Loucy (cell line): ENCODE data around the gene PRKCQ.

Experiments
- H2AFZ ChIP-seq: fragments of 200-600 bp; sonication (generic); 2 replicates; pipeline ENCODE4 v1.6.0; 2016; ENCODE audit warnings: antibody characterized with exemption, mild to moderate bottlenecking, low read length, moderate library complexity
- H3F3A ChIP-seq: fragments of 200-600 bp; 2 replicates; pipeline ENCODE4 v1.6.0; 2016; ENCODE audit warnings: antibody characterized with exemption, low read depth, mild to moderate bottlenecking
- H3K27me3 ChIP-seq: fragments of 200-600 bp; sonication (generic); 2 replicates; pipeline ENCODE4 v1.6.1; 2014; ENCODE audit warnings: low read length, mild to moderate bottlenecking; ENCODE audit not compliant: insufficient read depth, poor library complexity, severe bottlenecking
- H3K36me3 ChIP-seq: fragments of 200-600 bp; sonication (generic); 2 replicates; pipeline ENCODE4 v1.6.1; 2016; ENCODE audit warnings: low read length; ENCODE audit not compliant: insufficient read depth
- H3K4me1 ChIP-seq: fragments of 200-600 bp; sonication (generic); 2 replicates; pipeline ENCODE4 v1.5.1; 2014; ENCODE audit warnings: low read length, mild to moderate bottlenecking; ENCODE audit not compliant: insufficient read depth, poor library complexity, severe bottlenecking
- H3K4me2 ChIP-seq: fragments of 200-600 bp; sonication (generic); 2 replicates; pipeline ENCODE4 v1.6.0; 2014; ENCODE audit warnings: antibody characterized with exemption, low read length, low read depth, mild to moderate bottlenecking; ENCODE audit not compliant: poor library complexity, severe bottlenecking
- H3K4me3 ChIP-seq: fragments of 200-600 bp; sonication (generic); 2 replicates; pipeline ENCODE4 v1.5.1; 2014; ENCODE audit warnings: low read length, mild to moderate bottlenecking, mixed read lengths; ENCODE audit not compliant: poor library complexity, severe bottlenecking
- H3K79me2 ChIP-seq: fragments of 200-600 bp; sonication (generic); 2 replicates; pipeline ENCODE4 v1.6.1; 2014; ENCODE audit warnings: low read length; ENCODE audit not compliant: insufficient read depth
- H3K9ac ChIP-seq: fragments of 200-600 bp; sonication (generic); 2 replicates; pipeline ENCODE4 v1.6.0; 2014; ENCODE audit warnings: mild to moderate bottlenecking, low read depth, low read length, moderate library complexity; ENCODE audit not compliant: poor library complexity, severe bottlenecking
- H3K9me2 ChIP-seq: fragments of 200-600 bp; sonication (generic); replicated peaks from 2 replicates; pipeline ENCODE4 v1.6.1; 2016; ENCODE audit warnings: low read depth, low read length, mixed read lengths
- H3K9me3 ChIP-seq: fragments of 200-600 bp; sonication (generic); 2 replicates; pipeline ENCODE4 v1.6.1; 2014; ENCODE audit warnings: mild to moderate bottlenecking, antibody characterized with exemption, low read length, low read depth; ENCODE audit not compliant: insufficient read depth
- H4K20me1 ChIP-seq: fragments of 200-600 bp; sonication (generic); 2 replicates; pipeline ENCODE4 v1.6.0; 2014; ENCODE audit warnings: antibody characterized with exemption, low read length, mild to moderate bottlenecking; ENCODE audit not compliant: insufficient read depth, poor library complexity, severe bottlenecking
- EZH2phosphoT487 ChIP-seq: fragments of 200-600 bp; IDR thresholded peaks from 2 replicates; pipeline ENCODE4 v1.6.1; 2018; ENCODE audit warnings: antibody characterized with exemption, mild to moderate bottlenecking, moderate library complexity, borderline replicate concordance
- TF ChIP-seq, protein P1 (sequence below): fragments of 200-600 bp; sonication (generic); conservative IDR thresholded peaks from 2 replicates; pipeline ENCODE4 v1.5.1; 2014; ENCODE audit warnings: mild to moderate bottlenecking, antibody characterized with exemption, low read length

The PRKCQ gene

DNA sequence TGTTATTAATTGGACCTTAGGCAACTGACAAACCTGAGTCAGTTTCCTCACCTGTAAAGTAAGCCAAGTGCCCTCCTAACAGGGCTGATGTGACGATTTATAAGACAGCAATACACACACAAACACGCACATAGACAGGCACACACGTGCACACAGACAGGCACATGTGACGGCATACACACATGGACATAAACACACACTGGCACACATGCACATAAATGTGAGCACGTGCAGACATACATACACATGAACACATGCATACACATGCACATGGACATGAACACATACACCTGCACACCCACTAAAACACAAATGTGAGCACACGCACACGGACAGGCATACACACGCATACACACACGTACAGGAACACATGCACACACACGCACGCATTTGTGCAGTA, 148.9 kb downstream of the PRKCQ start:
- no peaks in the 10 kb centered on the region for H3K4me1 ChIP-seq
- no peaks in the 10 kb centered on the region for H3K79me2 ChIP-seq
- H3K9me3 ChIP-seq: no peaks in the 10 kb centered on the region
- no peaks in the 10 kb centered on the region for H3K9me2 ChIP-seq
- no peak overlapping the region for H3K4me3 ChIP-seq
- no peaks in the 10 kb centered on the region for H3K27me3 ChIP-seq
- no peak overlapping the region for H3K4me2 ChIP-seq
- H3F3A ChIP-seq: no peaks in the 10 kb centered on the region
- H3K36me3 ChIP-seq: peaks cover 86% of the 10 kb centered on the region; the same call in 1 of the 2 replicates
- TF ChIP-seq, protein P1, sequence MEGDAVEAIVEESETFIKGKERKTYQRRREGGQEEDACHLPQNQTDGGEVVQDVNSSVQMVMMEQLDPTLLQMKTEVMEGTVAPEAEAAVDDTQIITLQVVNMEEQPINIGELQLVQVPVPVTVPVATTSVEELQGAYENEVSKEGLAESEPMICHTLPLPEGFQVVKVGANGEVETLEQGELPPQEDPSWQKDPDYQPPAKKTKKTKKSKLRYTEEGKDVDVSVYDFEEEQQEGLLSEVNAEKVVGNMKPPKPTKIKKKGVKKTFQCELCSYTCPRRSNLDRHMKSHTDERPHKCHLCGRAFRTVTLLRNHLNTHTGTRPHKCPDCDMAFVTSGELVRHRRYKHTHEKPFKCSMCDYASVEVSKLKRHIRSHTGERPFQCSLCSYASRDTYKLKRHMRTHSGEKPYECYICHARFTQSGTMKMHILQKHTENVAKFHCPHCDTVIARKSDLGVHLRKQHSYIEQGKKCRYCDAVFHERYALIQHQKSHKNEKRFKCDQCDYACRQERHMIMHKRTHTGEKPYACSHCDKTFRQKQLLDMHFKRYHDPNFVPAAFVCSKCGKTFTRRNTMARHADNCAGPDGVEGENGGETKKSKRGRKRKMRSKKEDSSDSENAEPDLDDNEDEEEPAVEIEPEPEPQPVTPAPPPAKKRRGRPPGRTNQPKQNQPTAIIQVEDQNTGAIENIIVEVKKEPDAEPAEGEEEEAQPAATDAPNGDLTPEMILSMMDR: no peak
- no peak for TF ChIP-seq EZH2phosphoT487
- no peaks in the 10 kb centered on the region for H4K20me1 ChIP-seq
- H3K9ac ChIP-seq: no peak overlapping the region
- H2AFZ ChIP-seq: no peak overlapping the region

- Histone ChIP-seq H3K36me3 (peaks cover 89% of the 10 kb centered on the region; the same call in 1 of the 2 replicates), H3K9me3 (no peaks in the 10 kb centered on the region), H3F3A (no peaks in the 10 kb centered on the region), H3K4me2 (no peak overlapping the region), H3K9me2 (no peaks in the 10 kb centered on the region), H3K79me2 (no peaks in the 10 kb centered on the region), H3K9ac (no peak overlapping the region), H3K4me1 (no peaks in the 10 kb centered on the region), H4K20me1 (no peaks in the 10 kb centered on the region), H3K27me3 (no peaks in the 10 kb centered on the region), H2AFZ (no peak overlapping the region), H3K4me3 (no peak overlapping the region)
- no peak for TF ChIP-seq EZH2phosphoT487
- TF ChIP-seq, protein P1: no peak
These were observed 149.6 kb downstream of the PRKCQ start for GRCh38 chr10:6430423-6430980.

DNA sequence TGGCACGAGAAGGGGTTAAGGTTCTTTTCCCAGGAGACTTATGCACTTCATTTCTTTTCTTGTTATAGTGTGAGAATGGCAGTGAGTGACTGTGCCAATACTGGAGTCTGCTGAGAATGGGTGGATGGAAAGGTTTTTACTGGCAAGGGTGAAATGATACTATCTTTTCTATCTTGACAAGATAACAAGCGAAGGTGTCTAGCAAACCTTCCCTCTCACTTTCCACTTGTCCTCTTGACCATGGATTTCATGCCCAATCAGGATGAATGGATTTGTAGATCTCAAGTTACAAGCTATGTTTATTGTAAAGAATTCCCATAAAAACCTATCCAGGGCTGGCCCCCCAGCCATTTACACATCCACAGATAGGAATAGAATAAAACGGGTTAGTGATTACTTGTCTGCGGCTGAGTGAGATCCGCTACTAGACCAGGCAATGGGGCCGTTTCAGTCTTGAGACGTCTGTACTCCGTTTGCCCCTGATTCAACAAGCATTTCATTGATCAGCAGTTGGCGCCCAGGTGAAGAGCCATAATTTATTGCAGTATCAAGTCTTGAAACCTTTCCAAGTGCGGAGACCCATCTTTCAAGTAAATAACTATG, 152.6 kb downstream of the PRKCQ start:
- Histone ChIP-seq H3K27me3 (no peaks in the 10 kb centered on the region), H3K4me2 (no peak overlapping the region), H3K9ac (no peak overlapping the region), H3K4me3 (no peak overlapping the region), H3F3A (no peaks in the 10 kb centered on the region), H3K79me2 (no peaks in the 10 kb centered on the region), H2AFZ (no peak overlapping the region), H3K36me3 (peaks cover 61% of the 10 kb centered on the region; the same call in 1 of the 2 replicates), H3K9me2 (no peaks in the 10 kb centered on the region), H3K4me1 (no peaks in the 10 kb centered on the region), H3K9me3 (no peaks in the 10 kb centered on the region), H4K20me1 (no peaks in the 10 kb centered on the region)
- TF ChIP-seq, protein P1: no peak
- TF ChIP-seq EZH2phosphoT487: no peak
